ENCODE data around the gene FBXW7. TPM values are rescaled to one million over a fixed set of nuclear protein-coding genes. Genes with fewer than 3 reads are reported as not detected.

FBXW7 gene
- total RNA-seq, 1 experiment from 2014 or later: 33.5 TPM

- BruUV-seq (replicated peaks): no TSS peak
- CTCF ChIA-PET: no interaction called here
- H3K4me3 ChIP-seq (ENCODE audit: low read depth, low read length, poor library complexity, severe bottlenecking): no peak overlapping the region
- TF ChIP-seq EZH2 (IDR thresholded peaks at IDR 0.05; ENCODE audit: borderline replicate concordance, low read depth, low read length, poor library complexity, severe bottlenecking): no peak
- TF ChIP-seq CTCF (conservative IDR thresholded peaks at IDR 0.05; ENCODE audit: low read depth, low read length): no peak
- POLR2A ChIA-PET (ENCODE audit: low non-redundant PET): no interaction called here
- H3K4me1 ChIP-seq (ENCODE audit: insufficient read depth, low read length, poor library complexity, severe bottlenecking): no peaks in the 10 kb centered on the region
- H3K27me3 ChIP-seq (replicated peaks; ENCODE audit: insufficient read depth, low read depth, low read length, poor library complexity): no peaks in the 10 kb centered on the region
- no peak for DNase-seq (ENCODE audit: low spot score)
- no peaks in the 10 kb centered on the region for H3K9me3 ChIP-seq (ENCODE audit: low read depth, low read length, poor library complexity, severe bottlenecking)
- peaks cover 19% of the 10 kb centered on the region for H3K36me3 ChIP-seq (ENCODE audit: insufficient read depth, low read length, poor library complexity, severe bottlenecking)
- intact Hi-C loops (cut with micrococcal nuclease; ENCODE audit: unreplicated experiment): no loop called here
- no peak overlapping the region for H3K27ac ChIP-seq (ENCODE audit: low read depth, low read length, poor library complexity, severe bottlenecking)
These were observed 214.5 kb downstream of the FBXW7 start for GRCh38 chr4:152321398-152321797.

- POLR2A ChIA-PET (ENCODE audit: low non-redundant PET): no interaction called here
- H3K4me3 ChIP-seq (ENCODE audit: low read depth, low read length, poor library complexity, severe bottlenecking): no peak overlapping the region
- H3K4me1 ChIP-seq (ENCODE audit: insufficient read depth, low read length, poor library complexity, severe bottlenecking): no peaks in the 10 kb centered on the region
- TF ChIP-seq EZH2 (IDR thresholded peaks at IDR 0.05; ENCODE audit: borderline replicate concordance, low read depth, low read length, poor library complexity, severe bottlenecking) (no peak), CTCF (conservative IDR thresholded peaks at IDR 0.05; ENCODE audit: low read depth, low read length) (no peak)
- no peak for DNase-seq (ENCODE audit: low spot score)
- CTCF ChIA-PET: no interaction called here
- H3K27me3 ChIP-seq (replicated peaks; ENCODE audit: insufficient read depth, low read depth, low read length, poor library complexity): no peaks in the 10 kb centered on the region
- H3K27ac ChIP-seq (ENCODE audit: low read depth, low read length, poor library complexity, severe bottlenecking): no peak overlapping the region
- no peaks in the 10 kb centered on the region for H3K36me3 ChIP-seq (ENCODE audit: insufficient read depth, low read length, poor library complexity, severe bottlenecking)
- BruUV-seq (replicated peaks): no TSS peak
- intact Hi-C loops (cut with micrococcal nuclease; ENCODE audit: unreplicated experiment): no loop called here
- no peaks in the 10 kb centered on the region for H3K9me3 ChIP-seq (ENCODE audit: low read depth, low read length, poor library complexity, severe bottlenecking)
These were observed 218.9 kb downstream of the FBXW7 start for GRCh38 chr4:152316969-152317368.

GRCh38 chr4:152310257-152310656 is 225.6 kb downstream of the FBXW7 start:
- ChIA-PET POLR2A (ENCODE audit: low non-redundant PET) (no interaction called here), CTCF (no interaction called here)
- H3K4me1 ChIP-seq (ENCODE audit: insufficient read depth, low read length, poor library complexity, severe bottlenecking): no peaks in the 10 kb centered on the region
- TF ChIP-seq EZH2 (IDR thresholded peaks at IDR 0.05; ENCODE audit: borderline replicate concordance, low read depth, low read length, poor library complexity, severe bottlenecking) (no peak), CTCF (conservative IDR thresholded peaks at IDR 0.05; ENCODE audit: low read depth, low read length) (no peak)
- intact Hi-C loops (cut with micrococcal nuclease; ENCODE audit: unreplicated experiment): no loop called here
- DNase-seq (ENCODE audit: low spot score): no peak
- no peak overlapping the region for H3K27ac ChIP-seq (ENCODE audit: low read depth, low read length, poor library complexity, severe bottlenecking)
- H3K27me3 ChIP-seq (replicated peaks; ENCODE audit: insufficient read depth, low read depth, low read length, poor library complexity): no peaks in the 10 kb centered on the region
- no peak overlapping the region for H3K4me3 ChIP-seq (ENCODE audit: low read depth, low read length, poor library complexity, severe bottlenecking)
- H3K9me3 ChIP-seq (ENCODE audit: low read depth, low read length, poor library complexity, severe bottlenecking): no peaks in the 10 kb centered on the region
- no TSS peak for BruUV-seq (replicated peaks)
- no peaks in the 10 kb centered on the region for H3K36me3 ChIP-seq (ENCODE audit: insufficient read depth, low read length, poor library complexity, severe bottlenecking)
